CD4-positive, alpha-beta memory T cell (primary cell): ENCODE data around the gene GPR65. TPM values are rescaled to one million over a fixed set of nuclear protein-coding genes. Genes with fewer than 3 reads are reported as not detected.

Source experiments
- CTCF ChIA-PET: fragments of 350-600 bp; sonication (Branson Sonifier 250); formaldehyde crosslinking; loops from one replicate; lab custom pipeline; 2021; ENCODE audit warnings: inconsistent platforms; ENCODE audit not compliant: partially characterized antibody; lab: Charles Lee
- POLR2A ChIA-PET: fragments of 350-600 bp; sonication (Branson Sonifier 250); formaldehyde crosslinking; loops from one replicate; lab custom pipeline; 2021; ENCODE audit not compliant: partially characterized antibody; lab: Charles Lee
- DNase-seq, 5 donors: peaks; one replicate each; pipeline versions ENCODE4 v3.0.0 to v3.0.0-alpha.2; 2020 to 2022; ENCODE audit warnings: mixed read lengths in 1 of 5
- H3K27ac ChIP-seq: one replicate; pipeline ENCODE4 v1.7.0; 2013; ENCODE audit warnings: low read depth, low read length
- H3K27me3 ChIP-seq: 2 replicates; pipeline ENCODE4 v1.7.0; 2013; ENCODE audit warnings: mild to moderate bottlenecking, low read length, moderate library complexity; ENCODE audit not compliant: insufficient read depth
- H3K36me3 ChIP-seq: 2 replicates; pipeline ENCODE4 v1.7.0; 2013; ENCODE audit warnings: mild to moderate bottlenecking, low read length, moderate library complexity; ENCODE audit not compliant: insufficient read depth
- H3K4me1 ChIP-seq: 2 replicates; pipeline ENCODE4 v1.7.0; 2013; ENCODE audit warnings: mild to moderate bottlenecking, low read length, moderate library complexity; ENCODE audit not compliant: insufficient read depth
- H3K4me3 ChIP-seq, 2 donors: one replicate each; pipeline ENCODE4 v1.7.0; 2013; ENCODE audit warnings: low read length in 2 of 2, mild to moderate bottlenecking in 1 of 2
- H3K9me3 ChIP-seq, 2 donors: one replicate each; pipeline ENCODE4 v1.7.0; 2013; ENCODE audit warnings: low read length in 2 of 2, control low read depth in 1 of 2; ENCODE audit not compliant: control insufficient read depth in 1 of 2
- H3K27ac Mint-ChIP-seq, 7 donors: one replicate each; pipeline ENCODE4 v1.8.0; 2020 to 2021; ENCODE audit warnings: mixed read lengths in 7 of 7, mild to moderate bottlenecking in 6 of 7, inconsistent platforms in 3 of 7, moderate library complexity in 3 of 7
- H3K27me3 Mint-ChIP-seq, 2 donors: one replicate each; pipeline ENCODE4 v1.8.0; 2020 to 2021; ENCODE audit warnings: mixed read lengths in 2 of 2
- H3K36me3 Mint-ChIP-seq, 2 donors: one replicate each; pipeline ENCODE4 v1.8.0; 2020 to 2021; ENCODE audit warnings: mixed read lengths in 2 of 2, inconsistent platforms in 1 of 2, mild to moderate bottlenecking in 1 of 2
- H3K4me1 Mint-ChIP-seq, 4 donors: one replicate each; pipeline ENCODE4 v1.8.0; 2020 to 2021; ENCODE audit warnings: mixed read lengths in 4 of 4, mild to moderate bottlenecking in 1 of 4
- H3K4me3 Mint-ChIP-seq, 8 donors: one replicate each; pipeline ENCODE4 v1.8.0; 2020 to 2021; ENCODE audit warnings: mixed read lengths in 8 of 8, mild to moderate bottlenecking in 7 of 8, moderate library complexity in 6 of 8, inconsistent platforms in 3 of 8
- H3K9me3 Mint-ChIP-seq, 8 donors: one replicate each; pipeline ENCODE4 v1.8.0; 2020 to 2021; ENCODE audit warnings: mixed read lengths in 8 of 8, mild to moderate bottlenecking in 5 of 8, inconsistent platforms in 3 of 8, moderate library complexity in 1 of 8
- intact Hi-C: fragments of 100-400 bp; cut with micrococcal nuclease; formaldehyde crosslinking; loops from one replicate; pipeline ENCODE4 v1.15.1; 2023
- polyA plus RNA-seq, 2 donors: library from polyadenylated mRNA; unstranded; fragments of 300-500 nt; fragmentation: Illumina TruSeq; gene quantifications; one replicate each; pipeline ENCODE4 v1.2.3, GENCODE V29; 2021
- total RNA-seq, 2 experiments: library from RNA; stranded (reverse); gene quantifications; one replicate each; pipeline ENCODE4 v1.2.3, GENCODE V29; 2021

GPR65 gene
- total and polyA plus RNA-seq, 4 experiments from 2014 or later, result 14.2 to 35.0 (median 20.8) TPM

DNA sequence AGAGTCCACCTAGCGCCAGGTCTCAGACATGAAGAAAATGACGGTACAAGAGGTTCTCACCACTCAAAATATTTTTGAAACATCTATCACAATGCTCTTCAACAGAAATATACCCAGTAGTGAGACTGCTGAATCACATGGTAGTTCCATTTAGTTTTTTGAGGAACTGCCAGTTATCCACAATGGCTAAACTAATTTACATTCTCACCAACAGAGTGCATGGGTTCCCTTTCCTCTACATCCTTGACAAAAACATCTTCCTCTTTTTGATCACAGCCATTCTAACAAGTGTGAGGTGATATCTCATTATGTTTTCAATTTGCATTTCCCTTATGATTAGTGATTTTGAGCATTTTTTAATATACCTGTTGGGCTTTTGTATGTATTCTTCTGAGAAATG lies 5.7 kb upstream of the GPR65 start:
- H3K27ac Mint-ChIP-seq, result peak overlapping the region in 1 of 7 donors; percentile 33
- H3K9me3 Mint-ChIP-seq, result no peaks in the 10 kb centered on the region
- Histone ChIP-seq H3K4me1 (peaks cover 31% of the 10 kb centered on the region), H3K4me3 (no peak overlapping the region), H3K36me3 (no peaks in the 10 kb centered on the region), H3K27me3 (no peaks in the 10 kb centered on the region), H3K27ac (no peak overlapping the region), H3K9me3 (no peaks in the 10 kb centered on the region)
- no peak overlapping the region for H3K4me3 Mint-ChIP-seq
- intact Hi-C loops, result no loop called here
- H3K36me3 Mint-ChIP-seq, result no peaks in the 10 kb centered on the region
- POLR2A ChIA-PET, result no interaction called here
- no peaks in the 10 kb centered on the region for H3K27me3 Mint-ChIP-seq
- CTCF ChIA-PET, result no interaction called here
- H3K4me1 Mint-ChIP-seq, result peaks cover 13 to 38% (median 27%) of the 10 kb centered on the region in 4 donors
- DNase-seq, result no peak

DNA sequence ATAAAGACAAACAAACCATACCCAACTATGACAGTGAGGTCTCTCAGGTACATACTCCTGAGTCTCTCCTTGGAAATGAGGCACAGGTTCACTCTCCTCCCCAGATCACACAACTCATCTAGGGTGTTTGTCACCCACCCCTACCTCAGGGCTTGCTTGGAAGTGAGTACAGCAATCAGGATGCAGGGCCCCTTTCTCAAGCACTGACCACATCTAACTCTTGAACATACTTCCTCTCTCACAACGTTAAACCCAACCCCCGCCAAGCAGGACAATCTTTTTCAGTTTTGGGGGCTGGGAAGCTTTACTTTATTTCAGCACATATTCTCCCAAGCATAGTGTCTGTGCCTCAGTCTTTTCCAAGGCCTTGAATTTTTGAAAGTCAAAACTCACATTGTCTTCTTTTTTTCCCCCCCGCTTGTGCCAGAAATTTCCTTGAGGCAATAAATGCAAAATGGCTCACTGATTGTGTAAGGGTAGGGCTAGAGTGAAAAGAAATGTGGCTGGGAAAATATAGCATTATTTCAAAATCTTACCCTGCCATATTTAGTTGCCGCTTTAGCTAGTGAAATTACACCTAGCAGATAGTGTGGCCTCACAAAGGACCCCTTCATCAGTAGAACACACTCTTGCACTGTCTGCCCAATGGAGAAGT lies 2.4 kb upstream of the GPR65 start:
- Mint-ChIP-seq H3K27me3 (no peaks in the 10 kb centered on the region), H3K36me3 (peaks cover 0 to 9% of the 10 kb centered on the region in 2 donors), H3K9me3 (no peaks in the 10 kb centered on the region), H3K27ac (peak overlapping the region in 2 of 7 donors; percentile 23 to 28), H3K4me3 (peak overlapping the region in 1 of 8 donors; percentile 8), H3K4me1 (peaks cover 14 to 39% (median 24%) of the 10 kb centered on the region in 4 donors)
- Histone ChIP-seq H3K27ac (no peak overlapping the region), H3K36me3 (no peaks in the 10 kb centered on the region), H3K4me3 (no peak overlapping the region), H3K9me3 (no peaks in the 10 kb centered on the region), H3K4me1 (peaks cover 20% of the 10 kb centered on the region), H3K27me3 (no peaks in the 10 kb centered on the region)
- ChIA-PET CTCF (interaction anchor here (1.2 to 1.4 kb wide), 2 partner anchors 9 to 58 kb away, joined by 4 read pairs; partner anchors contain the start of gene GALC), POLR2A (interaction anchor here (1.9 to 6.8 kb wide), 2 partner anchors 10 to 50 kb away, joined by 5 to 207 read pairs; partner anchors contain the start of gene GALC)
- DNase-seq, result no peak
- intact Hi-C loops, result no loop called here

DNA sequence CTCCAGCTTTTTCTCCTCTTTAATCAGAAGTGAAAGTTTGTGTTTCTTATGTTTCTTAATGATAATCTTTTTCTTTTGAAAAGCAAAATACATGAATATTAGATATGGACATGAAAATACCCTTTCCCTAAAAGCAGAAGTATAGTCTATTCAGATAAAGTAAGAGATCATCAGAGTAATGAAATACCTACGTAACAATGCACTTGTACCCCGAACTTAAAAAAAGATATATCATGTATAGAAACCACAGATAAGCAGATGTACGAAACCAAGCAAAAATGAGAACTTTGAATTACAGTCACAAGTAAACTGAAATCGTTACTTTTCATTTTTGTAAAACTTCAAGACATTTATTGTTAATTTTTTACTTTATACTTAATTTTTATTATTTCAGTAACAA lies 1.5 kb upstream of the GPR65 start:
- Histone ChIP-seq H3K4me1 (peaks cover 28% of the 10 kb centered on the region), H3K9me3 (no peaks in the 10 kb centered on the region), H3K27me3 (no peaks in the 10 kb centered on the region), H3K27ac (no peak overlapping the region), H3K4me3 (no peak overlapping the region), H3K36me3 (no peaks in the 10 kb centered on the region)
- Mint-ChIP-seq H3K36me3 (peaks cover 4 to 14% of the 10 kb centered on the region in 2 donors), H3K9me3 (no peaks in the 10 kb centered on the region), H3K27ac (peak overlapping the region in 1 of 7 donors; percentile 28), H3K27me3 (no peaks in the 10 kb centered on the region), H3K4me1 (peaks cover 21 to 47% (median 32%) of the 10 kb centered on the region in 4 donors), H3K4me3 (no peak overlapping the region)
- intact Hi-C loops, result no loop called here
- POLR2A ChIA-PET, result interaction anchor here (1.9 to 6.8 kb wide), 2 partner anchors 11 to 51 kb away, joined by 5 to 207 read pairs; partner anchors contain the start of gene GALC
- no peak for DNase-seq
- CTCF ChIA-PET, result interaction anchor here (1.4 kb wide), 1 partner anchor 59 kb away, joined by 4 read pairs; no protein-coding TSS in a partner anchor

DNA sequence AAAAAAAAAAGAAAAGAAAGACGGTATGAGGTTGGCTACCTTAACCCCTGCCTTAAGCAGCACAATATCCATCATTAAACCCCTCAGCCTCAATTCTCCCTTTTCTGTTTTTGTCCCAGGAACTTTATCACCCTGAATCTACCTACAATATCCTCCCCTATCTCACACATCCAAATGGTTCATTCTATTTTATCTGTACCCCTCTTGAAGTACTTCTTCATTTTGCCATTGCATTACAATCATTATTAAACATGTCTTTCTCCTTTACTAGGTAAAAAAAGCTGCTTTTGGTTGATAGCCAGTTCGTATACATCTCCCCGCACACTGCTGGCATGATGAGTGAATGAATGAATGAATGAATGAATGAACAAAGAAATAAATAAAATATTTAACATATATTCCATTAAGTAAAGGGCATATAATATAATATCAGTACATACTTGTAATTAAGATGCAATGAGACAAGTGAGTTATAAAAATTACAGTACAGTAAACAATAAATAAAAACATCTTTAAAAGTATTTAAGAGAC lies 364 bp upstream of the GPR65 start:
- peak overlapping the region; percentile 87 to 99 (median 94) for H3K27ac Mint-ChIP-seq
- CTCF ChIA-PET, result interaction anchor here (1.0 to 3.7 kb wide), 7 partner anchors 10 to 164 kb away, joined by 3 to 15 read pairs (median 6); partner anchors contain the start of gene GALC
- H3K36me3 ChIP-seq, result no peaks in the 10 kb centered on the region

DNA sequence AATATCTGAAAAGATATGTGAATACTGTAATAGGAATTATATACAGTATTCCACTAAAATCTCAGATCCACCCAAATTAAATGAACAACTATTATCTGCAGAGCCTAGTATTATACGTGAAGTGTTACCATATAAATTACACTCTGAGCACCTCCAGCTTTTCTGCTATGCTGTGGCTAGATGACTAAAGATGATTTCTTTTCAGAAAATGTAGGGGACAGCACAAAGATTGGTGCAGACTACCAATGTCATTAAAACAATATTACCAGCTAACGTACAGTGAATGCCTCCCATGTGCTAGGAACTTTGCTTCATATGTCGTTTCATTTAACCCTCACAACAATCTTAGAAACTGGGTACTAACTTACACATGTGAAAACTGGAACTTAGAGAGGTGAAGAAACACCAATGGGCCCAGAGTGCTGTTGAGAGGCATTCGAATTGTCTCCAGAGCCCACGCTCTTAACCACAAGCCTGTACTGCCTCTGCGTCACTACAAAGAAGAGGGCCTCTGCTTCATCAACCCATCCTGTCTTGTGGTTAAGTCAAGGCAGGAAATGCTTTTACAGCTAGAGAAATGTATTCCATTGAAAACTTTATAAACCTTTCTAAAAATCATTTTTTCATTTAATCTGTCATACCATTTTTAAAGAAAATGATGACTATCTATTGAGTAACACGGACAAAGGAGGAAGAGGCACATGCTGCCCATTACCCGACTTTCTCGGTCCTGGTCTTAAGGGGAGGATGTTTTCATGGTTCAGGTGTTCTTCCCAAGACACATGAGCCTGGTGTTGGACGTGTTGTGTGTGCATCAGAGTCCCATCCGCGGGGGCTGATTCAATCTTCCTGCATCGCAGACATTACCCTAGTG lies 1.3 kb downstream of the GPR65 start:
- Histone ChIP-seq H3K27me3 (no peaks in the 10 kb centered on the region), H3K4me1 (peaks cover 56% of the 10 kb centered on the region)
- intact Hi-C loops, result loop anchor here (1.0 to 5.0 kb wide), 4 partner anchors 13 to 551 kb away; partner anchors contain the start of genes GALC and PTPN21

More for the DNA sequence above, 364 bp upstream of the GPR65 start:
- Mint-ChIP-seq H3K4me1 (peaks cover 30 to 59% (median 39%) of the 10 kb centered on the region in 4 donors), H3K9me3 (no peaks in the 10 kb centered on the region), H3K36me3 (peaks cover 9 to 24% of the 10 kb centered on the region in 2 donors), H3K4me3 (peak overlapping the region; percentile 83 to 97 (median 88)), H3K27me3 (no peaks in the 10 kb centered on the region)
- Histone ChIP-seq H3K9me3 (no peaks in the 10 kb centered on the region), H3K27me3 (no peaks in the 10 kb centered on the region), H3K4me3 (no peak overlapping the region), H3K27ac (peak overlapping the region; percentile 12), H3K4me1 (peaks cover 40% of the 10 kb centered on the region)
- DNase-seq, result peak in 1 of 5 donors; percentile 19
- intact Hi-C loops, result loop anchor here (2.0 to 5.0 kb wide), 2 partner anchors 60 to 553 kb away; partner anchors contain the start of gene PTPN21
- POLR2A ChIA-PET, result interaction anchor here (0.6 to 6.8 kb wide), 10 partner anchors 12 to 164 kb away, joined by 3 to 207 read pairs (median 6); partner anchors contain the start of gene GALC

DNA sequence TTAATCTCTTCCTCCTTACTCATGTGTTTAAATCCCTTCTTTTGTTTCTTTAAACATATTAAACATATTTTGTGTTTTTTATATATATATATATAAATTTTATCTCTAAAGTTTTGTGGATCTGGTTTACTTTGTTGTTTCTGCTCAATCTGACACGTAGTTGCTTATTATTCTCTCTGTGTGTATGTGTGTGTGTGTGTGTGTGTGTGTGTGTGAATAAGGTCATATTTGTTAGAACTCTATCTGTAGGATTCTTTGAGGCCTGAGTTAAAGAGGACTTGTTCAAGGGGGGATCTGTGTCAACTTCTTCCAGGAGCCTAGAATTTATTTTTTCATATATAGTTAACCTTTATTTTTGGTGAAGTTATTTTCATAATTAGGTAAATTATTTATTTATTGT lies 2.7 kb downstream of the GPR65 start:
- peaks cover 34 to 52% of the 10 kb centered on the region in 2 donors for H3K36me3 Mint-ChIP-seq
- H3K4me1 Mint-ChIP-seq, result peaks cover 51 to 81% (median 61%) of the 10 kb centered on the region in 4 donors
- no peaks in the 10 kb centered on the region for H3K27me3 ChIP-seq
- H3K36me3 ChIP-seq, result peaks cover 12% of the 10 kb centered on the region
- ChIA-PET CTCF (interaction anchor here (1.9 to 3.7 kb wide), 3 partner anchors 12 to 61 kb away, joined by 3 to 15 read pairs (median 7); partner anchors contain the start of gene GALC), POLR2A (interaction anchor here (1.6 to 6.8 kb wide), 5 partner anchors 8 to 55 kb away, joined by 5 to 207 read pairs (median 14); partner anchors contain the start of gene GALC)
- no peaks in the 10 kb centered on the region for H3K27me3 Mint-ChIP-seq
- no peaks in the 10 kb centered on the region for H3K9me3 ChIP-seq
- peaks cover 59% of the 10 kb centered on the region for H3K4me1 ChIP-seq
- H3K27ac Mint-ChIP-seq, result peak overlapping the region; percentile 83 to 99 (median 94)
- peak overlapping the region; percentile 49 for H3K27ac ChIP-seq
- H3K4me3 Mint-ChIP-seq, result peak overlapping the region; percentile 74 to 94 (median 82)
- no peak for DNase-seq
- intact Hi-C loops, result loop anchor here (5.0 kb wide), 1 partner anchor 550 kb away; the partner anchor contains the start of gene PTPN21
- H3K9me3 Mint-ChIP-seq, result no peaks in the 10 kb centered on the region
- H3K4me3 ChIP-seq, result no peak overlapping the region

More for the DNA sequence above, 1.3 kb downstream of the GPR65 start:
- Histone ChIP-seq H3K4me3 (peak overlapping the region; percentile 49 to 73), H3K27ac (peak overlapping the region; percentile 88), H3K36me3 (peaks cover 6% of the 10 kb centered on the region), H3K9me3 (no peaks in the 10 kb centered on the region)
- POLR2A ChIA-PET, result interaction anchor here (0.6 to 6.8 kb wide), 19 partner anchors 10 to 1410 kb away, joined by 3 to 207 read pairs (median 4); partner anchors contain the start of gene GALC
- peak overlapping the region; percentile 77 to 97 (median 88) for H3K4me3 Mint-ChIP-seq
- H3K36me3 Mint-ChIP-seq, result peaks cover 22 to 38% of the 10 kb centered on the region in 2 donors
- peaks cover 42 to 74% (median 54%) of the 10 kb centered on the region in 4 donors for H3K4me1 Mint-ChIP-seq
- peak; percentile 82 to 92 (median 87) for DNase-seq
- H3K27me3 Mint-ChIP-seq, result no peaks in the 10 kb centered on the region
- CTCF ChIA-PET, result interaction anchor here (1.1 to 3.7 kb wide), 7 partner anchors 11 to 183 kb away, joined by 3 to 15 read pairs (median 6); partner anchors contain the start of gene GALC
- peak overlapping the region; percentile 97 to 99 (median 99) for H3K27ac Mint-ChIP-seq
- no peaks in the 10 kb centered on the region for H3K9me3 Mint-ChIP-seq
